Subcutaneous abdominal adipose tissue (tissue), 5 donors: Measurements from ENCODE around the gene ABCC4.
"Not testable (repeated sequence)": the region's sequence is repeated elsewhere in the genome, so short reads cannot be mapped to it uniquely, and the experiment has no call there.

Experiments used
- H3K27ac ChIP-seq: one replicate; pipeline ENCODE4 v1.7.0; 2013; ENCODE audit warnings: low read depth, mild to moderate bottlenecking, inconsistent platforms, low read length, moderate library complexity
- H3K27me3 ChIP-seq, 5 donors: one replicate each; pipeline ENCODE4 v1.7.0; 2013; ENCODE audit warnings: low read length in 5 of 5, inconsistent platforms in 1 of 5; ENCODE audit not compliant: control insufficient read depth in 5 of 5, insufficient read depth in 4 of 5
- H3K36me3 ChIP-seq, 5 donors: one replicate each; pipeline ENCODE4 v1.7.0; 2013; ENCODE audit warnings: low read length in 5 of 5; ENCODE audit not compliant: control insufficient read depth in 5 of 5, insufficient read depth in 5 of 5
- H3K4me1 ChIP-seq, 5 donors: one replicate each; pipeline ENCODE4 v1.7.0; 2013; ENCODE audit warnings: low read length in 5 of 5, mild to moderate bottlenecking in 3 of 5, moderate library complexity in 1 of 5; ENCODE audit not compliant: control insufficient read depth in 5 of 5, insufficient read depth in 5 of 5
- H3K4me3 ChIP-seq, 5 donors: one replicate each; pipeline ENCODE4 v1.7.0; 2013; ENCODE audit warnings: low read length in 5 of 5, low read depth in 1 of 5
- H3K9ac ChIP-seq, 5 donors: one replicate each; pipeline ENCODE4 v1.7.0; 2013; ENCODE audit warnings: low read length in 5 of 5, mild to moderate bottlenecking in 4 of 5, moderate library complexity in 3 of 5
- H3K9me3 ChIP-seq, 5 donors: one replicate each; pipeline ENCODE4 v1.7.0; 2013; ENCODE audit warnings: low read length in 5 of 5; ENCODE audit not compliant: control insufficient read depth in 5 of 5
- donor health status: healthy.
- donor health status: healthy.
- donor health status: healthy.
- donor health status: healthy.
- donor health status: healthy.

The ABCC4 gene

DNA sequence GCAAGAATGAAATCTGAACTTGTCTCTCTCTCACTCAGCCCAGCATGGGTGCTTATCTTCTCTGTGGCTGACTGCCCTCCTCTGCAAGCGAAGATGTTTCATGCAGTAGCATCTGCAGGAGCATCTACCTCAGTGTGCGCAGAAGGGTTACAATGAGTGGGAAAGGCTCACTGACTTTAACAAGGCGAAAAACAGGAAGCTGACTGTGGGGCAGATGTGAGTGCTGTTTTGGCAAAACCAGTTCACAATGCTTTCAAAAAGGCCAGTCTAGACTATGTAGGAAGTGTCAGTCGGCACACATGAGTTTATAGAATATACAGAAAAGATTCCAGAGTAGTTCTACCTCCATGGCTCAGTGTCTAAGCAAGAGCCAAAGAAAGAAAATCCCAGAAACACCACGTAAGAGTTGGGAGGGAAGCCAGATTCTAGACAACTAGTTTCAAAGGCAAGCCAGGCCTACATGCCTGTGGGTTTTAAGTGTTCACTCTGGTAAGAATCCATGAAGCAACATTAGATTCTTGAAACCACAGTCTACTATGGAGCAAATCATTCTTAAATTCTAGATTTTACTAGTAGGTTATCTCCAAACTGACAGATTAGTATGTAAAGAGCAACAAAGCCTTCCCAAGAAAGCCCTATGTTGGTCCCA is 124.5 kb downstream of the ABCC4 start:
- H3K4me3 ChIP-seq: no peak overlapping the region
- H3K9me3 ChIP-seq: peaks cover 0 to 3% (median 0%) of the 10 kb centered on the region in 5 donors
- H3K36me3 ChIP-seq: peaks cover 0 to 3% (median 0%) of the 10 kb centered on the region in 5 donors
- peaks cover 0 to 19% (median 3%) of the 10 kb centered on the region in 5 donors for H3K4me1 ChIP-seq
- H3K27ac ChIP-seq: no peak overlapping the region
- H3K27me3 ChIP-seq: no peaks in the 10 kb centered on the region
- H3K9ac ChIP-seq: no peak overlapping the region

GRCh38 chr13:95174517-95174916 is 126.7 kb downstream of the ABCC4 start:
- Histone ChIP-seq H3K27me3 (no peaks in the 10 kb centered on the region), H3K9ac (no peak overlapping the region), H3K36me3 (peaks cover 0 to 3% (median 0%) of the 10 kb centered on the region in 5 donors), H3K4me1 (peaks cover 0 to 6% (median 3%) of the 10 kb centered on the region in 5 donors), H3K27ac (no peak overlapping the region), H3K9me3 (peaks cover 0 to 3% (median 0%) of the 10 kb centered on the region in 5 donors), H3K4me3 (no peak overlapping the region)

GRCh38 chr13:95168191-95168590 is 133.1 kb downstream of the ABCC4 start:
- H3K36me3 ChIP-seq: peaks cover 0 to 6% (median 2%) of the 10 kb centered on the region in 5 donors
- H3K9ac ChIP-seq: no peak overlapping the region
- H3K27me3 ChIP-seq: no peaks in the 10 kb centered on the region
- H3K4me1 ChIP-seq: no peaks in the 10 kb centered on the region
- no peak overlapping the region for H3K4me3 ChIP-seq
- H3K9me3 ChIP-seq: no peaks in the 10 kb centered on the region
- no peak overlapping the region for H3K27ac ChIP-seq

GRCh38 chr13:95167003-95167402 is 134.2 kb downstream of the ABCC4 start:
- H3K9ac ChIP-seq, H3K27me3 ChIP-seq, H3K36me3 ChIP-seq, H3K4me1 ChIP-seq, H3K27ac ChIP-seq, H3K9me3 ChIP-seq, H3K4me3 ChIP-seq: not testable (repeated sequence)

DNA sequence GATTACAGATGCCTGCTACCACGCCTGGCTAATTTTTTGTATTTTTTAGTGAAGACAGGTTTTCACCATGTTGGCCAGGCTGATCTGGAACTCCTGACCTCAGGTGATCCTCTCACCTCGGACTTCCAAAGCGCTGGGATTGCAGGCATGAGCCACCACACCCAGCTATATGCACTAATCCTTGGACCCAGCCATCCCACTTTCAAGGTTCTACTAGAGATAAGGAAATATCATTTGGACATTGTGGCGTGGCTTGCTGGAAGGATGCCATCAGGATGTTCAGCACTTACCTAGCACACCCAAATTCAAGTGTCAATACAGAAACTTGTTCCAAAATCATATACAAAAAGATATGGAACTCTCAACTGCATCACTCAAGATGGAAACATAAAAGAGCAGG is 136.4 kb downstream of the ABCC4 start:
- no peak overlapping the region for H3K27ac ChIP-seq
- no peak overlapping the region for H3K4me3 ChIP-seq
- peaks cover 0 to 6% (median 4%) of the 10 kb centered on the region in 5 donors for H3K36me3 ChIP-seq
- no peak overlapping the region for H3K9ac ChIP-seq
- H3K27me3 ChIP-seq: no peaks in the 10 kb centered on the region
- no peaks in the 10 kb centered on the region for H3K9me3 ChIP-seq
- H3K4me1 ChIP-seq: no peaks in the 10 kb centered on the region

DNA sequence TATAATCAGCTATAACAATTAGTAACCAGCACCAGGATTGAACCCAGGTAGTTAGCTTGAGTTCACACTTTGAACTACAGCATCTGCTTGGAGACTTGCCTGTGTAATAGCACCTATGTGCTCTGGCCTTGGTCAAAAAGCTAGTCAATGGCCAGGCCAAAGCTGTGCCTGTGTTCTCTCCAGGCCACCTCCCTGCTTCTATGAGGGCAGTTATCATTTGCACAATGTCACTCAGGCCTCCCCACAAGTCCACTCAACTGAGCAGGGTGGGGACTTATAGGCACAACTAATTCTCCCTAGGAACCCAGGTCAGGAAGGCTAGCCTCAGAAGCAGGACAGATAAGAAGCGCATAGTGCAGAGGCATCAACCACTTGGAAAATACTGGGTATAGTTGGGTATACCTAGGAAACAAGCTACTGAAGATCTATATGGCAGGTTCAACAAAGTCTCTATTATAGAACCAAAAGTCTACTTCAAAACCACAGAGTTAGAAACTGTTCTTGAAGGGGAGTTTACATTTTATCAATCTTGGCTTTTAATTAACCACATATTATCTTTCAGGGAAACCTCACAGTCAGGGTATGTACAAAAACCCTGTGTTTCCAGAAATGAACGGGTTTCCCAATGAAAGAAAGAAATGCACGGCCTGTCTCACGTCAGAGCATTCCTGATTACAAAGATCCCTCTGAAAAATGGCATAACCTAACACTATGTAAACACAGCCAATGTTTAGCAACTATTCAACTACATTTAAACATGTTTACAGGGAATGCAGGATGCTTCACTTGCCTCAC is 140.9 kb downstream of the ABCC4 start:
- Histone ChIP-seq H3K4me3 (no peak overlapping the region), H3K27me3 (no peaks in the 10 kb centered on the region), H3K4me1 (no peaks in the 10 kb centered on the region), H3K9me3 (no peaks in the 10 kb centered on the region), H3K36me3 (peaks cover 0 to 5% (median 3%) of the 10 kb centered on the region in 5 donors), H3K9ac (no peak overlapping the region), H3K27ac (no peak overlapping the region)

DNA sequence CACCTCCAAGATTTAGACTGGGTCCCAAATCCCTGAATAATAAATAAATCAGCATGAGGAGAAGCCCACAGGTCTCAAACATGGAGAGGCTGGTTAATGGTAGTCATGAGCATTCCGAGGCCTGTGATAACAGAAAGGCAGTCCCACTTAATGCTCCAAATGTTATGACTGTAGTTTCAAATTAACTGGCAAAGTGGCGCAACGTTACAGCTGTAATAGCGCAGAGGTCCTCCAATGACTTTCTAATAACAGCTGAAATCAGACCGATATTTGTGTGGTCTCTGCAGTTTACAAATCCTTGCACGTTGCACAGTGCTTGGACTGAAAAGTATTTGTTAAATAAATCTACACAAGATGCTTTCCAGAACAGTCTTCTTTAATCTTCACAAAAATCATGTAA is 141.8 kb downstream of the ABCC4 start:
- no peak overlapping the region for H3K9ac ChIP-seq
- no peak overlapping the region for H3K4me3 ChIP-seq
- no peak overlapping the region for H3K27ac ChIP-seq
- no peaks in the 10 kb centered on the region for H3K9me3 ChIP-seq
- no peaks in the 10 kb centered on the region for H3K4me1 ChIP-seq
- peaks cover 0 to 5% (median 2%) of the 10 kb centered on the region in 5 donors for H3K36me3 ChIP-seq
- H3K27me3 ChIP-seq: no peaks in the 10 kb centered on the region

GRCh38 chr13:95156208-95156607 is 145.0 kb downstream of the ABCC4 start:
- Histone ChIP-seq H3K36me3 (peaks cover 0 to 3% (median 2%) of the 10 kb centered on the region in 5 donors), H3K9me3 (no peaks in the 10 kb centered on the region), H3K27ac (no peak overlapping the region), H3K9ac (no peak overlapping the region), H3K4me1 (no peaks in the 10 kb centered on the region), H3K27me3 (no peaks in the 10 kb centered on the region), H3K4me3 (no peak overlapping the region)

DNA sequence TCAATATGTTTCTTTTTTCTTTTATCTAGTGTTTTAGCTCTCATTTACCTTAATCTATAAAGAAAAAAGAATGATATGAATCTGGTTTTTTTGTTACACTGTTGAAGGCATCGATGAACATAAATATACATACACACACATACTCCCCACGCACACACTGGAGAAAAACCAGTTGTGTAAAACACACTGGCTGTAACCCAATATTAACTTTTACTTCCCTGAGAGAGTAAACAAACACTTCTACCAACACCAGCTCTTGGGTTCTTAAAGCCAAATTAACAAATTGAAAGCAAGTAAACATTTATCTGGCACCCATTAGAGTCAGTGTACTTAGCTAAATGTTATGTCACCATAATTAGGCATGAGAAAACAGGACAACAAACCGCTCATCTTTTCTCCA is 145.7 kb downstream of the ABCC4 start:
- Histone ChIP-seq H3K4me3 (no peak overlapping the region), H3K27me3 (no peaks in the 10 kb centered on the region), H3K9ac (no peak overlapping the region), H3K36me3 (peaks cover 0 to 3% (median 0%) of the 10 kb centered on the region in 5 donors), H3K9me3 (no peaks in the 10 kb centered on the region), H3K27ac (no peak overlapping the region), H3K4me1 (no peaks in the 10 kb centered on the region)

- Histone ChIP-seq H3K9ac (no peak overlapping the region), H3K4me3 (no peak overlapping the region), H3K9me3 (no peaks in the 10 kb centered on the region), H3K4me1 (no peaks in the 10 kb centered on the region), H3K27me3 (no peaks in the 10 kb centered on the region), H3K27ac (no peak overlapping the region), H3K36me3 (peaks cover 0 to 3% (median 0%) of the 10 kb centered on the region in 5 donors)
Measured at GRCh38 chr13:95155093-95155492, 146.2 kb downstream of the ABCC4 start.
